GM12891 (cell line): ENCODE measurements around the gene THAP7.

Source experiments
- POLR2A ChIP-seq: IDR thresholded peaks from 2 replicates; pipeline ENCODE4 v1.6.1; 2011; ENCODE audit warnings: low read depth, low read length, control low read depth
- POLR2AphosphoS5 ChIP-seq: IDR thresholded peaks from 2 replicates; pipeline ENCODE4 v1.6.1; 2011; ENCODE audit warnings: low read depth, low read length, control low read depth
- TAF1 ChIP-seq: IDR thresholded peaks from 2 replicates; pipeline ENCODE4 v1.6.1; 2011; ENCODE audit warnings: low read depth, low read length, control low read depth

GRCh38 chr22:20972933-20973577 is 28.9 kb downstream of the THAP7 start:
- TF ChIP-seq TAF1, result no peak
- TF ChIP-seq POLR2AphosphoS5, result no peak
- no peak for TF ChIP-seq POLR2A
